DOHH2 (cell line): Measurements from ENCODE around the gene FANCL.

Experiments used
- H3F3A ChIP-seq: fragments of 200-600 bp; sonication (generic), shearing (Covaris generic); 2 replicates; pipeline ENCODE4 v1.6.0; 2016; ENCODE audit warnings: antibody characterized with exemption, mild to moderate bottlenecking; ENCODE audit not compliant: control insufficient read depth, insufficient read depth
- H3K27ac ChIP-seq: fragments of 200-600 bp; sonication (generic); 2 replicates; pipeline ENCODE4 v1.5.1; 2014; ENCODE audit warnings: low read depth, mild to moderate bottlenecking, low read length, moderate library complexity
- H3K27me3 ChIP-seq: fragments of 200-600 bp; sonication (generic); 2 replicates; pipeline ENCODE4 v1.6.1; 2014; ENCODE audit warnings: mild to moderate bottlenecking, low read length, mixed read lengths; ENCODE audit not compliant: control insufficient read depth
- H3K36me3 ChIP-seq: fragments of 200-600 bp; sonication (generic); 2 replicates; pipeline ENCODE4 v1.6.1; 2014; ENCODE audit warnings: mild to moderate bottlenecking, low read length, moderate library complexity, mixed read lengths; ENCODE audit not compliant: control insufficient read depth
- H3K4me1 ChIP-seq: fragments of 200-600 bp; sonication (generic); 2 replicates; pipeline ENCODE4 v1.6.1; 2014; ENCODE audit warnings: mild to moderate bottlenecking, low read length, mixed read lengths; ENCODE audit not compliant: control insufficient read depth
- H3K4me2 ChIP-seq: fragments of 200-600 bp; sonication (generic); 2 replicates; pipeline ENCODE4 v1.6.0; 2014; ENCODE audit warnings: mild to moderate bottlenecking, low read length, moderate library complexity
- H3K4me3 ChIP-seq: fragments of 200-600 bp; sonication (generic); 2 replicates; pipeline ENCODE4 v1.5.1; 2014; ENCODE audit warnings: mild to moderate bottlenecking, low read length, mixed read lengths
- H3K79me2 ChIP-seq: fragments of 200-600 bp; sonication (generic); 2 replicates; pipeline ENCODE4 v1.6.1; 2014; ENCODE audit warnings: mild to moderate bottlenecking, low read length, mixed read lengths; ENCODE audit not compliant: control insufficient read depth
- H3K9me2 ChIP-seq: fragments of 200-600 bp; sonication (generic); replicated peaks from 2 replicates; pipeline ENCODE4 v1.6.1; 2014; ENCODE audit warnings: mild to moderate bottlenecking, low read length, mixed read lengths; ENCODE audit not compliant: control insufficient read depth
- H3K9me3 ChIP-seq: fragments of 200-600 bp; sonication (generic); 2 replicates; pipeline ENCODE4 v1.6.1; 2014; ENCODE audit warnings: antibody characterized with exemption, low read length, mixed read lengths; ENCODE audit not compliant: control insufficient read depth, insufficient read depth
- H4K20me1 ChIP-seq: fragments of 200-600 bp; sonication (generic); 2 replicates; pipeline ENCODE4 v1.6.0; 2014; ENCODE audit warnings: low read depth, mild to moderate bottlenecking, antibody characterized with exemption, low read length, moderate library complexity; ENCODE audit not compliant: control insufficient read depth, insufficient read depth
- CTCF ChIP-seq: fragments of 200-600 bp; sonication (generic); IDR thresholded peaks from one replicate; pipeline ENCODE4 v1.5.1; 2014; ENCODE audit warnings: antibody characterized with exemption, mild to moderate bottlenecking, low read depth, low read length; ENCODE audit not compliant: poor library complexity, severe bottlenecking
- EZH2phosphoT487 ChIP-seq: fragments of 200-600 bp; sonication (generic); IDR thresholded peaks from 2 replicates; pipeline ENCODE4 v1.6.1; 2017; ENCODE audit warnings: borderline replicate concordance, mild to moderate bottlenecking, antibody characterized with exemption, low read length, moderate library complexity, mixed read lengths

Gene FANCL

GRCh38 chr2:58235984-58236383 is 5.1 kb downstream of the FANCL start:
- Histone ChIP-seq H3K79me2 (peaks cover 96% of the 10 kb centered on the region), H3K36me3 (peaks cover 4% of the 10 kb centered on the region; the same call in 1 of the 2 replicates), H3F3A (no peaks in the 10 kb centered on the region), H3K27me3 (no peaks in the 10 kb centered on the region), H4K20me1 (no peaks in the 10 kb centered on the region), H3K9me3 (no peaks in the 10 kb centered on the region), H3K4me3 (no peak overlapping the region), H3K9me2 (no peaks in the 10 kb centered on the region), H3K27ac (no peak overlapping the region), H3K4me2 (no peak overlapping the region), H3K4me1 (peaks cover 24% of the 10 kb centered on the region)
- TF ChIP-seq CTCF: no peak
- no peak for TF ChIP-seq EZH2phosphoT487

GRCh38 chr2:58235170-58235569 is 6.0 kb downstream of the FANCL start:
- TF ChIP-seq EZH2phosphoT487: no peak
- TF ChIP-seq CTCF: no peak

GRCh38 chr2:58228299-58228698 is 12.8 kb downstream of the FANCL start:
- Histone ChIP-seq H3K27ac (no peak overlapping the region), H3K4me1 (no peaks in the 10 kb centered on the region), H3K9me2 (no peaks in the 10 kb centered on the region), H3K9me3 (no peaks in the 10 kb centered on the region), H4K20me1 (no peaks in the 10 kb centered on the region), H3K4me2 (no peak overlapping the region), H3K27me3 (no peaks in the 10 kb centered on the region), H3K36me3 (peaks cover 30% of the 10 kb centered on the region), H3F3A (no peaks in the 10 kb centered on the region), H3K79me2 (peaks cover 27% of the 10 kb centered on the region), H3K4me3 (no peak overlapping the region)
- no peak for TF ChIP-seq EZH2phosphoT487
- no peak for TF ChIP-seq CTCF

More at GRCh38 chr2:58235170-58235569, 6.0 kb downstream of the FANCL start:
- Histone ChIP-seq H3F3A (no peaks in the 10 kb centered on the region), H3K36me3 (no peaks in the 10 kb centered on the region; the same call in 1 of the 2 replicates), H3K79me2 (peaks cover 95% of the 10 kb centered on the region), H3K4me3 (no peak overlapping the region), H3K4me2 (no peak overlapping the region), H3K9me2 (no peaks in the 10 kb centered on the region), H3K9me3 (no peaks in the 10 kb centered on the region), H3K27me3 (no peaks in the 10 kb centered on the region), H4K20me1 (no peaks in the 10 kb centered on the region), H3K4me1 (peaks cover 22% of the 10 kb centered on the region), H3K27ac (no peak overlapping the region)
